MCF 10A (cell line): ENCODE data around the gene FGGY. TPM values are rescaled to one million over a fixed set of nuclear protein-coding genes. Genes with fewer than 3 reads are reported as not detected.

Source experiments
- BruUV-seq: library from RNA; stranded (reverse); fragments of 400-500 nt; replicated peaks from 2 replicates; lab custom pipeline; 2021; lab: Mats Ljungman, UMichigan
- CTCF ChIA-PET: fragments of 300-600 bp; sonication (Branson Sonifier 250); formaldehyde crosslinking; extraction: SDS; loops from one replicate; lab custom pipeline; 2021; ENCODE audit warnings: antibody characterized with exemption, inconsistent platforms; lab: Yijun Ruan, JAX
- POLR2A ChIA-PET: fragments of 300-600, 350-650 bp; sonication (Branson Sonifier 250); formaldehyde crosslinking; extraction: SDS; loops from one replicate; lab custom pipeline; 2020; ENCODE audit warnings: antibody characterized with exemption, inconsistent platforms; lab: Yijun Ruan, JAX
- DNase-seq: peaks from one replicate; pipeline ENCODE4 v3.0.0-alpha.2; 2018; ENCODE audit not compliant: unreplicated experiment
- H3K27ac Mint-ChIP-seq: one replicate; pipeline ENCODE4 v1.8.0; 2022; ENCODE audit warnings: mild to moderate bottlenecking, low read depth, mixed read lengths; ENCODE audit not compliant: unreplicated experiment
- H3K27me3 Mint-ChIP-seq: one replicate; pipeline ENCODE4 v1.8.0; 2022; ENCODE audit warnings: mixed read lengths; ENCODE audit not compliant: insufficient read depth, unreplicated experiment
- H3K36me3 Mint-ChIP-seq: one replicate; pipeline ENCODE4 v1.8.0; 2022; ENCODE audit warnings: mild to moderate bottlenecking, moderate library complexity, mixed read lengths; ENCODE audit not compliant: insufficient read depth, unreplicated experiment
- H3K4me1 Mint-ChIP-seq: one replicate; pipeline ENCODE4 v1.8.0; 2022; ENCODE audit warnings: mixed read lengths; ENCODE audit not compliant: insufficient read depth, unreplicated experiment
- H3K4me3 Mint-ChIP-seq: one replicate; pipeline ENCODE4 v1.8.0; 2022; ENCODE audit warnings: mild to moderate bottlenecking, moderate library complexity, mixed read lengths; ENCODE audit not compliant: unreplicated experiment
- H3K9me3 Mint-ChIP-seq: one replicate; pipeline ENCODE4 v1.8.0; 2022; ENCODE audit warnings: mixed read lengths; ENCODE audit not compliant: unreplicated experiment
- intact Hi-C: fragments of 100-400 bp; cut with micrococcal nuclease; formaldehyde crosslinking; loops from 2 replicates; pipeline ENCODE4 v1.14.1; 2022
- total RNA-seq: library from RNA; stranded (reverse); gene quantifications from 2 replicates; pipeline ENCODE4 v1.2.3, GENCODE V29; 2022
- TF ChIP-seq, protein P1 (sequence below): fragments of 200-600 bp; IDR thresholded peaks from one replicate; pipeline ENCODE4 v1.8.0; 2022; ENCODE audit warnings: antibody characterized with exemption, mild to moderate bottlenecking; ENCODE audit not compliant: unreplicated experiment

The FGGY gene
- total RNA-seq, 1 experiment from 2014 or later: 10.6 TPM

DNA sequence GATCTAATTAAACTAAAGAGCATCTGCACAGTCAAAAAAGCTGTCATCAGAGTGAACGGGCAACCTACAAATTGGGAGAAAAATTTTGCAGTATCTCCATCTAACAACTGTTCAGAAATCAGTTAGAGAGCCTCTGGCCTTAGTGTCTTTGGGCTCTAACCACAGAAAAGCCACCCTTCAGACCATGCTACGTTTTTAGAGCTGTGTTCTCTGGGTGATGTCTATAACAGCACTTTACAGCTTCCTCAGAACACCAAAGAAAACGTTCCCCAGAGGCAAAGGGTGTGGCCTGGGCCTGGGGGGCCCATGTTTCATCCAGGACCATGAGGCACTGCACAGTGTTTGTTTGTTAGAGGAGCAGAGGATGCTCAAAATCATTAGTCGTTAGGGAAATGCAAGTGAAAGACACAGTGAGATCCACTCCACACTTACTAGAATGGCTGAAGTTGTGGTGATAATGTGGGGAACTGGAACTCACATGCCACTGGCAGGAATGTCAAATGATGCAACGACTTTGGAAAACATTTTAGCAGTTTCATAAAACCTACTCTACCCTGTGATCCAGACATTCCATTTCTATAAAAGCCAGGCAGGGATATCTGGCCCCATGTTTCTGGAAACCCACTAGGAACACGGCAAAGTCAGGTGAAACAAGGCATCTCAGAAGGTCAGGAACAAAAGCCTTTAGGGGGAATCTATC lies 267.4 kb downstream of the FGGY start:
- POLR2A ChIA-PET: no interaction called here
- TF ChIP-seq, protein P1, sequence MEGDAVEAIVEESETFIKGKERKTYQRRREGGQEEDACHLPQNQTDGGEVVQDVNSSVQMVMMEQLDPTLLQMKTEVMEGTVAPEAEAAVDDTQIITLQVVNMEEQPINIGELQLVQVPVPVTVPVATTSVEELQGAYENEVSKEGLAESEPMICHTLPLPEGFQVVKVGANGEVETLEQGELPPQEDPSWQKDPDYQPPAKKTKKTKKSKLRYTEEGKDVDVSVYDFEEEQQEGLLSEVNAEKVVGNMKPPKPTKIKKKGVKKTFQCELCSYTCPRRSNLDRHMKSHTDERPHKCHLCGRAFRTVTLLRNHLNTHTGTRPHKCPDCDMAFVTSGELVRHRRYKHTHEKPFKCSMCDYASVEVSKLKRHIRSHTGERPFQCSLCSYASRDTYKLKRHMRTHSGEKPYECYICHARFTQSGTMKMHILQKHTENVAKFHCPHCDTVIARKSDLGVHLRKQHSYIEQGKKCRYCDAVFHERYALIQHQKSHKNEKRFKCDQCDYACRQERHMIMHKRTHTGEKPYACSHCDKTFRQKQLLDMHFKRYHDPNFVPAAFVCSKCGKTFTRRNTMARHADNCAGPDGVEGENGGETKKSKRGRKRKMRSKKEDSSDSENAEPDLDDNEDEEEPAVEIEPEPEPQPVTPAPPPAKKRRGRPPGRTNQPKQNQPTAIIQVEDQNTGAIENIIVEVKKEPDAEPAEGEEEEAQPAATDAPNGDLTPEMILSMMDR: no peak
- H3K27me3 Mint-ChIP-seq: no peaks in the 10 kb centered on the region
- H3K27ac Mint-ChIP-seq: no peak overlapping the region
- intact Hi-C loops: no loop called here
- no TSS peak for BruUV-seq
- H3K4me1 Mint-ChIP-seq: peaks cover 8% of the 10 kb centered on the region
- H3K36me3 Mint-ChIP-seq: peaks cover 9% of the 10 kb centered on the region
- CTCF ChIA-PET: interaction anchor here (1.2 kb wide), 1 partner anchor 13 kb away, joined by 3 read pairs; no protein-coding TSS in a partner anchor
- H3K9me3 Mint-ChIP-seq: no peaks in the 10 kb centered on the region
- H3K4me3 Mint-ChIP-seq: no peak overlapping the region
- DNase-seq: no peak

DNA sequence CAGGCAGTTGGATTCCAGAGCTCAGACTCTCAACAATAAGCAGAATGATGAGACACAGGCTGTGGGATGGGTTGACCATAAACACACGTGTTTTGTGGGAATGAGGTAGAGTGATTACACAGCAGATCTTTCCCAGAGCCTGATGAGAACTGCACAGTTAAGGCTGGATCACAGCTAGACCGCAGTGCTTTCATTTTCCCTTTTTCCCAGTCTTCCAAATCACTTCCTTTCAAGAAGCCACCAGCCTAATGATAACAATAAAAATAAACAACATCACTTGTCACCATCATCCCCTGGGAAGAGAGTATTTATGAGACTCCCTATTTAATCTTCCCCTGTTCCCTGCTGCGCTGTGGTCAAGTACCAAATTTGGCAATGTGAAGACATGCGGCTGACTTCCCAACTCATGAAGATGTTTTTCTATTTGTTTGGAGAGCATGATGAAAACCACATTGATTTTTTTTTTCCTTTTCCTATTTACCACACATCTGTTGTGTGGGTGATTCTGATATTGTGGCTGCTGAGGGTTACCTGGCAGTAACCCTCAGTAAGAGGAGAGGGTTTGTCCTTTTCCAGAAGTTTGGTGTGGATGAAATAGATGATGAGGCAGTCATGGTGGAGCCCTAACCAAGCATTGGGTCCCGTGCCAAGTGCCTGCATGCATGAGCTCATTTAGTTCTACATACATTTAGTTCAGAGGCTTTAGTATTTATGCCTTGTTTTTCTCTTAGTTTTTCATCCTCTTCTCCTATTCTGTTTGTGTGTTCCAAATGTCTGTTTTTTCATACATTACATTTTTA lies 268.9 kb downstream of the FGGY start:
- no TSS peak for BruUV-seq
- Mint-ChIP-seq H3K4me3 (no peak overlapping the region), H3K36me3 (peaks cover 9% of the 10 kb centered on the region), H3K27ac (no peak overlapping the region), H3K4me1 (peaks cover 8% of the 10 kb centered on the region), H3K9me3 (no peaks in the 10 kb centered on the region), H3K27me3 (no peaks in the 10 kb centered on the region)
- CTCF ChIA-PET: interaction anchor here (0.6 to 0.7 kb wide), 3 partner anchors 184 to 507 kb away, joined by 3 to 6 read pairs (median 4); no protein-coding TSS in a partner anchor
- POLR2A ChIA-PET: interaction anchor here (0.7 kb wide), 1 partner anchor 196 kb away, joined by 3 read pairs; no protein-coding TSS in a partner anchor
- TF ChIP-seq, protein P1: no peak
- intact Hi-C loops: no loop called here
- DNase-seq: no peak

DNA sequence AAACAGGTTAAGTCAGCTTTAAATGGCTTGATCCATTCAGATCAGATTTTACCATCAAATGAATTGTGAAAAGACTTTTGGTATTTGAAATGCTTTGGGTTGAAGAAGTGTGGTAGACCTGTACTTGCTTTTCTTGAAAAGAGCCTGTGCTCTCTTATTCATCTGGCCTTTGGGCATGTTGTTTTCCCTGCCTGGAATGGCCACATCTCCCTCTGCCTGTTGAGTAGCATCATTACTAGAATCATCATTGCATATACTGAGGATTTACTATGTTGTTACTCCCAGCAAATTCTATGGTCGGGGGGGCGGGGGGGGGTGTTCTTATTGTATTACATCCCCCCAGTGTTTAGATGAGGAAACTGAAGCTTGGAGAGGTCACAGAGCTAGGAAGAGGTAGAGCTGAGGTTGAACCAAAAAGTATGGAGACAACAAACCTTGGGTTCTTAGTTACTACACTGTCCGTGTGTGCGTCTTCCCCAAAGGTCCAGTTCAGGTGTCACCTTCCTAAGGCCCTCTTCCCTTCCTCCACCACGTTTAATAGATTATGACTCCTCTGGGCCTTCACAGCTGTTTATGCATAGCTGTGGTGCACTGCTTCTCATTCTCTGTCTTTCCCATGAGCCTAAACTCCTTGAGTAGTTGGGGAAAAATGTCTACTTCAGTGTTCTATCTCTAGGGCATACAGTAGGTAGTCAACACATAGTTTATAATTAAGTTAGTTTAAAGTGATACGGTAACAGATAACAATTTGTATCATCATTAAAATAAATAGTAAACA lies 271.5 kb downstream of the FGGY start:
- Mint-ChIP-seq H3K4me3 (no peak overlapping the region), H3K27me3 (no peaks in the 10 kb centered on the region), H3K4me1 (peaks cover 8% of the 10 kb centered on the region), H3K9me3 (peaks cover 9% of the 10 kb centered on the region), H3K27ac (no peak overlapping the region), H3K36me3 (peaks cover 9% of the 10 kb centered on the region)
- POLR2A ChIA-PET: interaction anchor here (0.6 to 0.7 kb wide), 2 partner anchors 131 to 529 kb away, joined by 3 to 4 read pairs; no protein-coding TSS in a partner anchor
- intact Hi-C loops: loop anchor here (1.0 kb wide), 1 partner anchor 783 kb away; no protein-coding TSS in a partner anchor
- TF ChIP-seq, protein P1: no peak
- CTCF ChIA-PET: interaction anchor here (0.9 to 1.6 kb wide), 6 partner anchors 28 to 191 kb away, joined by 3 to 5 read pairs (median 4); no protein-coding TSS in a partner anchor
- no TSS peak for BruUV-seq
- peak; percentile 26 for DNase-seq
